NCI-H1930 (cell line): ENCODE measurements around the gene FGFR4.

Source experiments
- DNase-seq, 2 experiments: peaks; one replicate each; lab custom pipeline; 2025; lab: John Stamatoyannopoulos, UW

FGFR4 gene

GRCh38 chr5:177103523-177104253 is 17.0 kb downstream of the FGFR4 start:
- no peak for DNase-seq

GRCh38 chr5:177105691-177106476 is 19.2 kb downstream of the FGFR4 start:
- no peak for DNase-seq

DNA sequence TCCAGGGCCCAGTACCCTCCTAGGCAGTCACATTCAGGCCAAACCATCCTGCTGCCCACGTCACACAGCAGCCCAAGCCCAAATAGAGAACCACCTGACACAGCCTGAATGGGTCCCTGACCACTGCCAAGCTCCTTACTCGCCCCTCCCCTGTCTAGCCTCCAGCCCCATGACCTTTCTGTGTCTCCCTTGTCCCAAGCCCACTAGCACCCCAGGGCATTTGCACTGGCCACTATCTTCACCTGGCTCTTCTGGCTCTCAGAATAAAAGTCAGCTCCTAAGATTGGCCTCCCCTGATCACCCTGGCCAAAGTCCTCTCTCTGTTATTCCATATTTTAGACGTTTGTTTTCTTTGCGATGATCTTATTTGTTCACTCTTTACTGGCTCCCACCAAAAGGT is 20.4 kb downstream of the FGFR4 start:
- no peak for DNase-seq

GRCh38 chr5:177109810-177110209 is 23.1 kb downstream of the FGFR4 start:
- DNase-seq: no peak

GRCh38 chr5:177111720-177112394 is 25.1 kb downstream of the FGFR4 start:
- peak in 1 of 2 experiments; percentile 13 for DNase-seq

- DNase-seq: no peak
These were observed 26.0 kb downstream of the FGFR4 start for GRCh38 chr5:177112589-177113220.

DNA sequence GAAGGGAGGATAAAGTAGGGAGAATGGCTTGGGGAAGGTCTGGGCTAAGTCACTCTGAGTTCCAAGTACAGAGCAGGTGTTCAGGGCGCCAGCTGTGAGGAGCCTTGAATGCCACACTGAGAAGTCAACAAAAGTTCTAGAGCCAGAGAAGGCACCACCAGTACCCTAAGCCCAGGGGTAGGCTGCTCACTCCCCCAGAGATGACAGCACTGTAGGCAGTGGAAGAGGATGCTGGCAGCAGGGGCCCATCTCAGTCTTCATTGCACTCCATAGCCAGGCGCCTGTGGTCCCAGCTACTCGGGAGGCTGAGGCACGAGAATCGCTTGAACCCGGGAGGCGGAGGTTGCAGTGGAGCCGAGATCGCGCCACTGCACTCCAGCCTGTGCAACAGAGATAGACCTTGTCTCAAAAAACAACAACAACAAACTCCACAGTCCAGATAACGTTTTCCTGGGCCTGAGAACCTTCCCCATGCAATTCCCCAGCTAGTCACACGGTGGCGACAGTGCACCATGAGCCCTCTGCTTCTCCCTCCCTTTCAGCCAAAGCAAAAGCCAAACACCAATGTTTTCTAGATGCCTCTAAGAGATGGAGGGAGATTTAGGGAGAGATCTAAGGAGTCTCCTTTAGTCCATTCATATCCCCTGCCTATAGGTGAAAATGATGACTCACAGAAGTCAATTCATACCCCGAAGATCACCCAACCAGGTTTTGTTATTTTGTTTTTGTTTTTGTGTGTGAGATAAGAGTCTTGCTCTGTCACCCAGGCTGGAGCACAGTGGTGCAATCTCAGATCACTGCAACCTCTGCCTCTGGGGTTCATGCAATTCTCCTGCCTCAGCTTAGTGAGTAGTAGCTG is 27.1 kb downstream of the FGFR4 start:
- DNase-seq: peak; percentile 19 to 20

DNA sequence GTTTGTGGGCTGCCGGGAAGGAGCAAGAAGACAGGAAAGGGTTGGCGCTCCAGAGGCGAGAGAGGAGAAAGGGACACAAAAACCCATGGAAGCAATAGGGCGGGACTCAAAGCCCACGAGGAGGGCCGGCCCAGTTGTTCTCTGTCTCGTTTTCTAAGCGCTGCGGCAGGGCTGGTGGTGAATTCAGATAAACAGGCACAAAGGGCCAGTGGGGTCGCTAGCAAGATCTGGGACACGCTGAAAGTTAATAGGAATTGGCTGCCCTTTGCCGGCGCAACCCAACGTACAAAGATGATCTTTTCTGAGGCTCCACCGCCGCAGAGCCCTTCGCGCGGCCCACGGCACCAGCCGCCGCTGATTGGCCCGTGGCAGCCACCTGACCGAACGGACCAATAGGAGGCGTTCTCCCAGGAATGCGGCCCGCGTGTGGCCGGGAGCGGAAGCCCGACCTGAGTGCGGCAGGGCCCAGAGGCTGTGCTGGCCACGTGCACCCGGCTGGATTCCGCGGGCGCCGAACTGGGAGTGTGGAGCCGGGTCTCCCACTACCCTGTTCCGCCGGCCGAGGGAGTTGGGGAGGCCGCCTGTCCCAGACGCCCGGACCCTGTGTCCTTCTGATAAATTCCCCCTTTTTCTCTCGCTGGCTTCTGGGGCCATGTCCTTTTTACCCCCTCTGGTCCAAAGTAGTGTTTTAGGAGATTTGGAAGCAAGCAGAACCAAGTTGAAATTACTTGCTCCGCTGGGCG is 30.1 kb downstream of the FGFR4 start:
- peak; percentile 38 to 83 for DNase-seq

DNA sequence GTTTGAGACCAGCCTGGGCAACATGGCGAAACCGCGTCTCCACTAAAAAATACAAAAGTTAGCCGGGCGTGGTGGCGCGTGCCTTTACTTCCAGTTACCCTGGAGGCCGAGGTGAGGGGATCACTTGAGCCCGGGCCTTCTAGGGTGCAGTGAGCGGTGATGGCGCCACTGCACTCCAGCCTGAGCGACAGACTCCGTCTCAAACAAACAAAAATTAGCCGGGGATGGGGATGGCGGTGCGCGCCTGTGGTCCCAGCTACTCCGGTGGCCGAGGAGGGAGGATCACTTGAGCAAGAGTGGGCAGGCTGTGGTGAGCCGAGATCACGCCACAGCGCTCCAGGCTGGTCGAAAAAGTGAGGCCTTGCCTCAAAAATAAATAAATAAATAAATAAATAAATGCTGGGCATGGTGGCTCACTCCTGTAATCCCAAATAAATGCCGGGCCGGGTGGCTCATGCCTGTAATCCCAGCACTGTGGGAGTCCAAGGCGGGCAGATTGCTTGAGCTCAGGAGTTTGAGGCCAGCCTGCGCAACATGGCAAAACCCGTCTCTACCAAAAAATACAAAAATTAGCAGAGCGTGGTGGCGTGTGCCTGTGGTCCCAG is 30.8 kb downstream of the FGFR4 start:
- no peak for DNase-seq

DNA sequence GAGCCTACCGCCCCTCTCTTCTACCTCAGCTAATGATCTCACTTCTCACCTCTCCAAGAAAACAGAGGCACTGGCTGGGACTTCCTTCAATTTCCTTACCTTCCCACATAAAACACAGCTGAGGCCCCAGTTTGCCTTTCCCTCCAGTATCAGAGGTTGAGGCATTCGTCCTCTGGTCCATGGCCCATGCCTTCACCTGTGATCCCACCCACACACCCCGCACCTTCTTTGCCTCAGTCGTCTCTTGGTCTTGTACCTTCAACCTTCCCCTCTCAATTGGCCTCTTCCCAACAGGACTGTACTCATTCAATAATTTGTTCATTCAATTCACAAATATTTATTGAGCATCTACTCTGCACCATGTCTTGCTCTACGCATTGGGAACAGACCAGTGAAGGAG is 35.9 kb downstream of the FGFR4 start:
- DNase-seq: no peak

- DNase-seq: no peak
These were observed 37.2 kb downstream of the FGFR4 start for GRCh38 chr5:177123789-177124485.

DNA sequence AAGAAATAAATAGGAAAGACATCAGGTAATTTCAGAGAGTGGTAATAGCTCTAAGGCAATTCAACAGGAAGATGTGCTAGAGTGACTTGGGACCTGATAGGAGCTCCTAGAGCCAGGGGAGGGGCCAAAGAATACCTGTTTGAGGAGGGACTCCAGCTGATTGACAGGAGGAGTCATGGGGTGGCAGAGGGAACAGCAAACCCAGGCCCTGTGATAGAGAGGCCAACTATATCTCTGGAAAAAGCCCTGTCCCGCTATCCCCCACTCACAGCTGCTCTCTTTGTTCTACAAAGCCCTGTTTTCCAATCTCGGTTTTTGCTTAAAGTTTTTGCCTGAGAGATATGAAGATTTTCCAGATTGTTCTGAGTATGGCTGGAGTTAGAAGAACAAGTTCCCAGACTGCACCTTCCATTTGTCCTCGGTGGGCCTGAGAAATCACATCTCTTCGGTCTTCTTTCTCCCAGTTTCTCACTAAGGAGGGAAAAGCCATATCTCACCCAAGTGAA is 37.8 kb downstream of the FGFR4 start:
- no peak for DNase-seq

DNA sequence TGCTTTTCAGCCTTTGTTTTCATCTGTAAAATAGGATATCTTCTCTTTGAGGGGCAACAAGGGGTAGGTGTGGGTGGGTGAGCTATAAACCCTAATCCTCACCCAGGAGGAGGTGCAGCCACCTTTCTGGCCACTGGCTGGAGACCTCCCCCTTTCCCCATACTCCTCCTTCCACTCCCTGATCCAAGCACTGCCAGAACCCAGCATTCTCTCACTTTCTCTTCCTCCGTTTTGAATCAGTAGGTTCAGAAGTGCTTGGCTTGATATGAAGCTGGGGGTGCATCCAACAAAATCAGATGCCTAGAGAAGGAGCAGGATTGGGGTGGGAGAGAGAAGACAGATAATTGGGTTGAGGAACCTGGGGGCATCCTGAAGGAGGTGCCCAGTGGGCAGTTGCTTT is 40.1 kb downstream of the FGFR4 start:
- no peak for DNase-seq

DNA sequence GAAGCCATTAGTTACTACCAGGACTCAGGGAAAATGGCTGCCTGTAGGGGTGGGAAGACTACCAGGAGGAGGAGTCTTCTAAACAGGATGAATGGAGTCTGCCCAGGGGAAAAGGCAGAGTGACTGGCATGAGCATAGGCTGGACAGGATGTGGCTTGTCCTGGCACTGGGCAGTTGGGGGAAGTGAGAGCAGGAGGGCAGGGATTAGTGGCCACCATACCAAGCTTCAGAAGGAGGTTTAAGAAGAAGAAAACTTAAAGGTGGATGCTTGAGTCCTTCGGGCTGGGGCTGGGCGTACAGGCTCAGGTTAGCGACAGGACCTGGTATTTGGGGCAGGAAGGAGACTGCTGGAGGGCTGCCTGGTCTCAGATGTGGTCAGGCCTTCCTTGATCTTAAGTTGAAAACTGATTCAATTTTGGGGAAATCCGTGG is 41.9 kb downstream of the FGFR4 start:
- no peak for DNase-seq

DNA sequence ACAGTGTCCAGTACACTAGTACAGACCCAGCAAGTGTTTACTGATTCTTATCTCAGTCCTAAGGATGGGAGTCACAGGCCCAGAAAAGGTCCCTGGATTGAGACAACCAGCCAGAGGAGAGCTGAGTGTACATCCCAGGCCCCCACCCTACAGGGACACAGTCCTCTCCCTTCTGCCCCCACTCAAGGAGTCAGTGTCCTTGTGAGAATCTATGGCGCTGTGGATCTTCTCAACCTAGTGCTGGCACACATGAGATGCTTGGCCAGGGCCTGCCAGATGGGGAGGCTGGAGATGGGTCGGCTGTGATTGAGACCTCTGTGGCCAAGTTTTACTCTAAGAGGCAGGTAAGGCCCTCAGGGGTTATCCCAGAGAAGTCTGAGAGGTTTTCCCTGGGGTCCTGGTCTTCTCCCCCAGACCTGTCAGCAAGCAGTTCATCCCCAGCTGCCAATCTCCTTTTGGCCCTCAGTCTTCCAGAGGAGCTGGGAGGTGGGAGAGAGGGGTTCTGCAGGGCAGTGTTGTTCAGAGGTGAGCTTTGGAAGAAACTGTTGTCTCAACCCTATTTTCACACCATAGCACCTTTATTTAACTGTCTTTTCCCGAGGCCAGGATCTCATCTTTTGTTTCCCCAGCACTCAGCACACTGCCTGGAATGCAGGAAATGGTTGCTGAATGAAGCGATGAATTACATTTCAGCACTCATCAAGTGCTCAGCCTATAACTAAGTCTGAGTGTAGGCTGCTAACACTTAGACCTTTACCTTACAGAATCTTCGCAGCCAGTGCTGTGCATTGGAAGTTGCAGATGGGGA is 43.7 kb downstream of the FGFR4 start:
- no peak for DNase-seq

GRCh38 chr5:177131019-177131320 is 44.3 kb downstream of the FGFR4 start:
- no peak for DNase-seq

GRCh38 chr5:177131352-177132135 is 44.8 kb downstream of the FGFR4 start:
- no peak for DNase-seq
